Fibroblast of pulmonary artery (primary cell): ENCODE measurements around the gene TMBIM6.

ENCODE experiments used
- DNase-seq: peaks from one replicate; pipeline ENCODE4 v3.0.0-alpha.2; 2010; ENCODE audit warnings: low read depth
- H3K4me3 ChIP-seq: replicated peaks from 2 replicates; pipeline ENCODE4 v1.5.1; 2011; ENCODE audit warnings: low read depth, mild to moderate bottlenecking, control low read depth, low read length, moderate library complexity
- TF ChIP-seq, protein P1 (sequence below): IDR thresholded peaks from 2 replicates; pipeline ENCODE4 v1.5.1; 2011; ENCODE audit warnings: mild to moderate bottlenecking, control low read depth, low read length, inconsistent platforms; ENCODE audit errors: missing control alignments

TMBIM6 gene

DNA sequence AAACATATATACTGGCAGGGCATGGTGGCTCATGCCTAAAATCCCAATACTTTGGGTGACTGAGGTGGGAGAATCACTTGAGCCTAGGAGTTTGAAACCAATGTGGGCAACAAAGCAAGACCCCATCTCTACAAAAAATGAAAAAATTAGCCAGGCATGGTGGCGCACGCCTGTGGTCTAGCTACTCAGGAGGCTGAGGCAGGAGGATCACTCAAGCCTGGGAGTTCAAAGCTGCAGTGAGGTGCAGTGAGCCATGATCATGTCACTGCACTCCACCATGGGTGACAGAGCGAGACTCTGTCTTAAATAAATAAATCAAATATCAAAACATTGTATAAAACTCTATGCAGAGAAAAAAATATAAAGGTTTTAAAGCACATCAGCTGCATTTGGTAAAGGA lies 39.3 kb upstream of the TMBIM6 start:
- H3K4me3 ChIP-seq: no peak overlapping the region
- TF ChIP-seq, protein P1, sequence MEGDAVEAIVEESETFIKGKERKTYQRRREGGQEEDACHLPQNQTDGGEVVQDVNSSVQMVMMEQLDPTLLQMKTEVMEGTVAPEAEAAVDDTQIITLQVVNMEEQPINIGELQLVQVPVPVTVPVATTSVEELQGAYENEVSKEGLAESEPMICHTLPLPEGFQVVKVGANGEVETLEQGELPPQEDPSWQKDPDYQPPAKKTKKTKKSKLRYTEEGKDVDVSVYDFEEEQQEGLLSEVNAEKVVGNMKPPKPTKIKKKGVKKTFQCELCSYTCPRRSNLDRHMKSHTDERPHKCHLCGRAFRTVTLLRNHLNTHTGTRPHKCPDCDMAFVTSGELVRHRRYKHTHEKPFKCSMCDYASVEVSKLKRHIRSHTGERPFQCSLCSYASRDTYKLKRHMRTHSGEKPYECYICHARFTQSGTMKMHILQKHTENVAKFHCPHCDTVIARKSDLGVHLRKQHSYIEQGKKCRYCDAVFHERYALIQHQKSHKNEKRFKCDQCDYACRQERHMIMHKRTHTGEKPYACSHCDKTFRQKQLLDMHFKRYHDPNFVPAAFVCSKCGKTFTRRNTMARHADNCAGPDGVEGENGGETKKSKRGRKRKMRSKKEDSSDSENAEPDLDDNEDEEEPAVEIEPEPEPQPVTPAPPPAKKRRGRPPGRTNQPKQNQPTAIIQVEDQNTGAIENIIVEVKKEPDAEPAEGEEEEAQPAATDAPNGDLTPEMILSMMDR: no peak
- no peak for DNase-seq

DNA sequence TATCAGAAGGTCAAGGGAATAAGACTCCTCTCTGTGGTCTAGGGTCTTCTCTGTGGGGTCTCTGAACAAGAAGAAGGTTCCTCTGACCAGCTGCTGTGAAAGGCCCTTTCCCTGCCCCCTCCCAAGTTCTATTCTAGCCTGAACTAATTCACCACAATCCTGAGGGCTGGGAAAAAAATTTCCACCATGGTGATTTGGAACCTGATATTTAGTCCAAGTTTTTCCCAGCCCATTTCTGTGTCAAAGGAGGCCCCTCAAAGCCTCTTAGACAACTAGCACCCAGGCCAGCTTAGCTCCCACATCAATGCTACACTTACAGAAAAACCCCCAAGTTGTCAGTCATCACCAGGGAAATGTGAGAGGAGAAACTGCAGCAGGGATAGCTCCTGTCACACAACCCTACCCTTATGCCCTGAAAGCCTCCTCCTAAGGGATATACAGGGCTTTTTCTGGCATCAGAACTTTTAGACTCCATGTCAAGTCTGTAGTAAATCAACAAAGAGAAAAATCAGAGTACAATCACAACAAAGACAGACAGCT lies 38.6 kb upstream of the TMBIM6 start:
- TF ChIP-seq, protein P1: no peak
- no peak overlapping the region for H3K4me3 ChIP-seq
- no peak for DNase-seq

DNA sequence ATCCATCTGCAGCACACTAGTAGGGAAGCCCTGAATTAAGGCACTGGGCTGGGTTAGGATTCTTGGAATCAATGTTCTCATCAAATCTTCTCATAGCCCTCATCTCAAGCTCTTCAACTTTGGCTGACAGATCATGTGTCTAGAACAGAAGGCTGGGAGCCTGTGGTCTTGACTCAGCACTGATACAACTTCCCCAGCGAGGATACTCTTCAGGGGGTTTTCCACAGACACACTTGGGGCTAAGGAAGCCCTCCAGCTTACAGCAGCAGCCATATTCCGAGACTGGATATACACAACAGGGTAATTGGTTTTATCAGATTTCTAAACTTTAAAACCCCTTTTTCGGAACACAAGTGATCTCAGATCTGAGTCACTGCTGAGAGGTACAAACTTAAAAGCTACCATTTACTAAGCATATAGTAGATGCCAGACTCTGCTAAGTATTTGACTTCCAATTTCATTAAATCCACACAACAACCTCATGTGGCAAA lies 37.7 kb upstream of the TMBIM6 start:
- peak; percentile 48 for DNase-seq
- TF ChIP-seq, protein P1: no peak
- no peak overlapping the region for H3K4me3 ChIP-seq

DNA sequence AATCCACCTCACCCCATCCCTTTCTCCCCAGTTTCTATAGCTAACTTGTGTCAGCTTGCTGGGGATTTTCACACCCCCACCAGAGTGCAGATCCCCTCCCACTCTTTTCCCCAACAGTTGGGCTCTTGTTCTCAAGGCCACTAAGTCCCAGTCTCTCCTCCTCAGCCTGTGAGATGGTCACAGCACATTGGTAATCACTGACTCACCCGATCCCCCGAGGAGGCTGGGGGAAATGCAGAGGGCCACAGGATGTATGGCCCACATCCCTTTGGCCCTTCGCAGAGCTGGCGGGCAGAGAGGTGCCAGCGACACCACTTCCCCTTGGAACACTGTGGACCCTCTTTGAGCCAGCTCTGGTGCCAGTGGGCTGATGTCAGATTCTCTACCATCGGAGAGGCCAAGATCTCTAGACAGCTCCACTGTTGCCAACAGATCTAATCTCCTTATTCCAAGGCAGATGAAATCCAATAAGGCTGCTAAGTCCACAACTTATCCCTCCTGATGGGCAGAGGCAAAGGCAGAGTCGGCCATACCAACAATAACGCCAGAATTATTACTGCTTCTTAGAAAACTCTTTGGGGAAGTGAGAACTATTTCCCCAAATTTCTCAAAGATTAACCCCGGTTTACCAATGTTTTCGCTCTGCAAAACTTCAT lies 35.8 kb upstream of the TMBIM6 start:
- H3K4me3 ChIP-seq: peak overlapping the region; percentile 83
- TF ChIP-seq, protein P1: no peak
- peak; percentile 59 for DNase-seq

DNA sequence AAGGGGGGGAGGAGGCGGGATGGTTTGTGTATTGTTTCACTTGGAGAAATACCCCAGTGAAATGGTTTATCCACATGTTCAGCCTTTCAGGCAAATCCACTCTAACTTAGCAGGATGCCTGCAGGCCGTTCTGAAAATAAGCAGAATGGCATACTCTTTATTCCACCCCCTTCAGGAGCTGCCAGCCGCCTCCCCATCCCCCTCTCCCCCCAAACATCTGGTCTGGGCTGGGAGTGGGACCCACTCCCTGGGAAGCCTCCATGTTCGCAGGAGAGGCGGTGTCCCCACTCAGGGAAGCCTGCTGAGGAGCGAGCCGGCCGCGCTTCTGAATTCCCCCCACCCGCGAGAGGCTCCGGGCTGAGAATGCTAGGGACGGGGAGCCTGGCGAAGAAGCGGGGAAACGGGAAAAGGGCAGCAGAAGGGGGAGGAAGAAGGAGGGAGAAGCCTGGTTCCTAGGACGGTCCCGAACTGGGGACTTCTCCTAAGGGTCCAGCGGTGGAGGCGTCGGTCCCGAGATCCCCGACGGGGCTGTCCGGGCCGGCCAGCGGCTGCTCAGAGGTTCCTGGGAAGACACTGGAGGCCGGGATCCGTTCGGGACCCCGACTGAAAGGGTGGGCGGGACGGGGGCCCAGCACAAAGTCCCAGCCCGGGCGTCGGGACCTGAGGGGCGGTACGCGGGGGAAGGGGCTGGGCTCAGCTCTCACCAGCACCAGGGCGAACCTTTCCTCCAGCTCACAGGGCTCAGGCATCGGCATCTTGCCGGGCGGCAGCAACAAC lies 34.8 kb upstream of the TMBIM6 start:
- peak overlapping the region; percentile 83 for H3K4me3 ChIP-seq
- TF ChIP-seq, protein P1: no peak
- peak; percentile 40 for DNase-seq

DNA sequence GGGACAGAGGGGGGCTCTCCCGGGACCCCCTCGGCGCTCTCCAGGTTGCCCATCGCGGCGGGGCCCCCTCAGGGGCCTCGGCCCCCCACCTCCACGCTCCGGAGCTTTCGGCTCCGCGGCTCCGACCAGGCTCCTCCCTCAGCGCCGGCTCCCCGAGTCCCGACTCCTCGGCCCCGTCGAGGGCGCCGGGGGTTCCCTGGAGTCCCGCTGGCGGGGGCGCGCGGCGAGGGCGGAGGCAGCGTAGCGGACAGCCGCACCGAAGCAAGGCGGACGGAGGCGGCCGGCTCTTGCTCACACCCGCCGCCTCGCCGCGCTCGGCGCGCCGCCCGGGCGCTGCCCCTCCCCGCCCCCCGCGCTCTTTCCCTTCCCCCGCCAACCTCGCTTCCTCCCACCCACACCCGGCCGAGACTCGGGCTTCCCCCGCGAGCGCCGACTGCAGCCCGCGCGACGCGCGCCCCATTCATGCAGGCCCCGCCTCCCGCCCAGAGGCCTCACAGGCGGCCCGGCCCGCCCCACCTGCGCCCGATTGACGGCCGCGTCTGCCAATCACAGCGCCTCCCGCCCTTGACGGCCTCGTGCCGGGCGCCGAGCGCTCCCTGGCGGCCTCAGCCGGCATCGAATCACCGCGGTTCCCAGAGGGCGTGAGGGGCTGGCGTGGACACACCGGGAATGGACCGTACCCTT lies 34.1 kb upstream of the TMBIM6 start, which contains the start of gene FMNL3:
Gene FMNL3 (minus strand): TSS at position 278 of the 684 bp plus-strand sequence. CDS start 225 bp downstream, at position 53.
- TF ChIP-seq, protein P1: peak; percentile 68
- peak within 1 kb of the TSS; percentile 83 for H3K4me3 ChIP-seq
- peak; percentile 97 for DNase-seq
